HEK293 (cell line): Measurements from ENCODE around the gene TTC33.
A peak's percentile ranks its signal among the peaks of the same experiment; 100 is the strongest.

ENCODE experiments used
- BCL11A ChIP-seq: fragments of 450-650 bp; formaldehyde crosslinking; IDR thresholded peaks from 2 replicates; pipeline ENCODE4 v1.5.1; 2016; ENCODE audit warnings: low read depth, missing biosample characterization, missing genetic modification characterization
- EGR2 ChIP-seq: fragments of 450-650 bp; formaldehyde crosslinking; IDR thresholded peaks from 2 replicates; pipeline ENCODE4 v1.5.1; 2016; ENCODE audit warnings: low read depth, missing biosample characterization, missing genetic modification characterization
- GFI1B ChIP-seq: fragments of 450-650 bp; formaldehyde crosslinking; IDR thresholded peaks from 2 replicates; pipeline ENCODE4 v1.5.1; 2016; ENCODE audit warnings: missing biosample characterization, missing genetic modification characterization
- GLIS1 ChIP-seq: fragments of 450-650 bp; formaldehyde crosslinking; IDR thresholded peaks from 2 replicates; pipeline ENCODE4 v1.5.1; 2016; ENCODE audit warnings: missing biosample characterization, missing genetic modification characterization
- HOXC10 ChIP-seq: sonication (generic); formaldehyde crosslinking; IDR thresholded peaks from 2 replicates; pipeline ENCODE4 v1.8.1; 2023; ENCODE audit warnings: mild to moderate bottlenecking, missing genetic modification reagents
- KLF9 ChIP-seq: fragments of 450-650 bp; formaldehyde crosslinking; IDR thresholded peaks from 2 replicates; pipeline ENCODE4 v1.5.1; 2016; ENCODE audit warnings: missing biosample characterization, missing genetic modification characterization, low read depth
- MYNN ChIP-seq: fragments of 450-650 bp; formaldehyde crosslinking; IDR thresholded peaks from 2 replicates; pipeline ENCODE4 v1.5.1; 2016; ENCODE audit warnings: missing biosample characterization, missing genetic modification characterization, borderline replicate concordance
- OVOL3 ChIP-seq: fragments of 450-650 bp; formaldehyde crosslinking; IDR thresholded peaks from 2 replicates; pipeline ENCODE4 v1.5.1; 2016; ENCODE audit warnings: missing biosample characterization, missing genetic modification characterization
- PRDM1 ChIP-seq: fragments of 450-650 bp; formaldehyde crosslinking; IDR thresholded peaks from 2 replicates; pipeline ENCODE4; 2016; ENCODE audit warnings: missing biosample characterization, missing genetic modification characterization
- SP3 ChIP-seq: fragments of 450-650 bp; formaldehyde crosslinking; IDR thresholded peaks from 2 replicates; pipeline ENCODE4 v1.5.1; 2016; ENCODE audit warnings: missing biosample characterization, missing genetic modification characterization
- YY1 ChIP-seq: fragments of 450-650 bp; formaldehyde crosslinking; IDR thresholded peaks from 2 replicates; pipeline ENCODE4 v1.5.1; 2018; ENCODE audit warnings: missing biosample characterization, missing genetic modification characterization
- ZBTB1 ChIP-seq: fragments of 450-650 bp; formaldehyde crosslinking; IDR thresholded peaks from 2 replicates; pipeline ENCODE4 v1.5.1; 2016; ENCODE audit warnings: missing biosample characterization, missing genetic modification characterization
- ZBTB10 ChIP-seq: fragments of 450-650 bp; formaldehyde crosslinking; IDR thresholded peaks from 2 replicates; pipeline ENCODE4 v1.5.1; 2016; ENCODE audit warnings: missing biosample characterization, missing genetic modification characterization
- ZBTB20 ChIP-seq: fragments of 450-650 bp; formaldehyde crosslinking; IDR thresholded peaks from 2 replicates; pipeline ENCODE4 v1.5.1; 2016; ENCODE audit warnings: missing biosample characterization, missing genetic modification characterization
- ZBTB8A ChIP-seq: fragments of 450-650 bp; formaldehyde crosslinking; IDR thresholded peaks from 2 replicates; pipeline ENCODE4 v1.5.1; 2016; ENCODE audit warnings: missing biosample characterization, missing genetic modification characterization
- ZFHX2 ChIP-seq: fragments of 450-650 bp; formaldehyde crosslinking; conservative IDR thresholded peaks from 2 replicates; pipeline ENCODE4 v1.5.1; 2016; ENCODE audit warnings: missing biosample characterization, missing genetic modification characterization
- ZFP37 ChIP-seq: fragments of 450-650 bp; formaldehyde crosslinking; IDR thresholded peaks from 2 replicates; pipeline ENCODE4 v1.5.1; 2016; ENCODE audit warnings: missing biosample characterization, missing genetic modification characterization
- ZFP69B ChIP-seq: fragments of 450-650 bp; formaldehyde crosslinking; IDR thresholded peaks from 2 replicates; pipeline ENCODE4 v1.5.1; 2016; ENCODE audit warnings: missing biosample characterization, missing genetic modification characterization
- ZNF121 ChIP-seq: fragments of 450-650 bp; formaldehyde crosslinking; IDR thresholded peaks from 2 replicates; pipeline ENCODE4 v1.5.1; 2016; ENCODE audit warnings: missing biosample characterization, missing genetic modification characterization
- ZNF19 ChIP-seq: fragments of 450-650 bp; formaldehyde crosslinking; IDR thresholded peaks from 2 replicates; pipeline ENCODE4; 2016; ENCODE audit warnings: missing biosample characterization, missing genetic modification characterization, low read depth
- ZNF280D ChIP-seq: fragments of 450-650 bp; formaldehyde crosslinking; IDR thresholded peaks from 2 replicates; pipeline ENCODE4 v1.5.1; 2016; ENCODE audit warnings: missing biosample characterization, missing genetic modification characterization
- ZNF324 ChIP-seq: fragments of 450-650 bp; formaldehyde crosslinking; IDR thresholded peaks from 2 replicates; pipeline ENCODE4 v1.5.1; 2016; ENCODE audit warnings: missing biosample characterization, missing genetic modification characterization
- ZNF37A ChIP-seq: fragments of 450-650 bp; IDR thresholded peaks from 2 replicates; pipeline ENCODE4 v1.5.1; 2018; ENCODE audit warnings: missing biosample characterization, missing genetic modification characterization
- ZNF521 ChIP-seq: fragments of 450-650 bp; formaldehyde crosslinking; IDR thresholded peaks from 2 replicates; pipeline ENCODE4 v1.5.1; 2017; ENCODE audit warnings: missing biosample characterization, mild to moderate bottlenecking, missing genetic modification characterization
- ZNF530 ChIP-seq: fragments of 450-650 bp; formaldehyde crosslinking; IDR thresholded peaks from 2 replicates; pipeline ENCODE4 v1.5.1; 2016; ENCODE audit warnings: low read depth, missing biosample characterization, missing genetic modification characterization
- ZNF558 ChIP-seq: fragments of 450-650 bp; formaldehyde crosslinking; IDR thresholded peaks from 2 replicates; pipeline ENCODE4 v1.5.1; 2016; ENCODE audit warnings: missing biosample characterization, missing genetic modification characterization
- ZNF626 ChIP-seq: fragments of 450-650 bp; sonication (Bioruptor Pico); formaldehyde crosslinking; IDR thresholded peaks from 2 replicates; pipeline ENCODE4 v1.5.1; 2018; ENCODE audit warnings: missing biosample characterization, missing genetic modification characterization, inconsistent platforms
- ZNF747 ChIP-seq: fragments of 450-650 bp; formaldehyde crosslinking; IDR thresholded peaks from 2 replicates; pipeline ENCODE4 v1.5.1; 2016; ENCODE audit warnings: missing biosample characterization, missing genetic modification characterization
- ZNF768 ChIP-seq: fragments of 450-650 bp; formaldehyde crosslinking; IDR thresholded peaks from 2 replicates; pipeline ENCODE4 v1.5.1; 2018; ENCODE audit warnings: missing biosample characterization, mild to moderate bottlenecking, missing genetic modification characterization
- ZNF791 ChIP-seq: fragments of 450-650 bp; formaldehyde crosslinking; IDR thresholded peaks from 2 replicates; pipeline ENCODE4 v1.5.1; 2016; ENCODE audit warnings: missing biosample characterization, missing genetic modification characterization
- TF ChIP-seq, protein P1 (sequence below): fragments of 450-650 bp; formaldehyde crosslinking; IDR thresholded peaks from 2 replicates; pipeline ENCODE4 v1.5.1; 2016; ENCODE audit warnings: missing biosample characterization, missing genetic modification characterization
- TF ChIP-seq, protein P2 (sequence below): fragments of 450-650 bp; formaldehyde crosslinking; IDR thresholded peaks from 2 replicates; pipeline ENCODE4 v1.5.1; 2017; ENCODE audit warnings: missing biosample characterization, missing genetic modification characterization
- TF ChIP-seq, protein P3 (sequence below): fragments of 450-650 bp; formaldehyde crosslinking; IDR thresholded peaks from 2 replicates; pipeline ENCODE4 v1.5.1; 2016; ENCODE audit warnings: missing biosample characterization, missing genetic modification characterization

Gene TTC33

GRCh38 chr5:40679148-40679912 is 76.4 kb downstream of the TTC33 start (continued):
- peak; percentile 54 for TF ChIP-seq ZBTB8A
- no peak for TF ChIP-seq ZNF791 (tag by site-specific recombination)
- peak; percentile 67 for TF ChIP-seq GLIS1 (tag by site-specific recombination)
- peak; percentile 74; the same call in 1 of the 2 replicates for TF ChIP-seq ZBTB20 (tag by site-specific recombination)
- TF ChIP-seq MYNN (tag by site-specific recombination): no peak
- TF ChIP-seq ZBTB1: no peak
- no peak for TF ChIP-seq ZNF530
- peak; percentile 72 for TF ChIP-seq KLF9 (tag by site-specific recombination)
- no peak for TF ChIP-seq ZNF280D (tag by site-specific recombination)
- TF ChIP-seq EGR2 (tag by site-specific recombination): peak; percentile 29; the same call in 1 of the 2 replicates
- no peak for TF ChIP-seq ZNF121 (tag by site-specific recombination)
- no peak for TF ChIP-seq ZNF747 (tag by site-specific recombination)
- TF ChIP-seq BCL11A (tag by site-specific recombination): no peak
- TF ChIP-seq ZFHX2 (tag by site-specific recombination): peak; percentile 47; the same call in 1 of the 2 replicates
- no peak for TF ChIP-seq ZNF37A (tag by site-specific recombination)
- peak; percentile 54; the same call in 1 of the 2 replicates for TF ChIP-seq PRDM1 (tag by site-specific recombination)
- TF ChIP-seq OVOL3 (tag by site-specific recombination): no peak
- TF ChIP-seq, protein P1, sequence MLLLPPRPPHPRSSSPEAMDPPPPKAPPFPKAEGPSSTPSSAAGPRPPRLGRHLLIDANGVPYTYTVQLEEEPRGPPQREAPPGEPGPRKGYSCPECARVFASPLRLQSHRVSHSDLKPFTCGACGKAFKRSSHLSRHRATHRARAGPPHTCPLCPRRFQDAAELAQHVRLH (tag by site-specific recombination): peak; percentile 63; the same call in 1 of the 2 replicates
- TF ChIP-seq ZNF19 (tag by site-specific recombination): no peak
- peak; percentile 91 for TF ChIP-seq ZFP69B
- TF ChIP-seq GFI1B (tag by site-specific recombination): no peak
- TF ChIP-seq SP3 (tag by site-specific recombination): peak; percentile 69
- TF ChIP-seq ZNF558 (tag by site-specific recombination): no peak
- no peak for TF ChIP-seq ZFP37 (tag by site-specific recombination)
- no peak for TF ChIP-seq ZNF324 (tag by site-specific recombination)
- TF ChIP-seq, protein P2, sequence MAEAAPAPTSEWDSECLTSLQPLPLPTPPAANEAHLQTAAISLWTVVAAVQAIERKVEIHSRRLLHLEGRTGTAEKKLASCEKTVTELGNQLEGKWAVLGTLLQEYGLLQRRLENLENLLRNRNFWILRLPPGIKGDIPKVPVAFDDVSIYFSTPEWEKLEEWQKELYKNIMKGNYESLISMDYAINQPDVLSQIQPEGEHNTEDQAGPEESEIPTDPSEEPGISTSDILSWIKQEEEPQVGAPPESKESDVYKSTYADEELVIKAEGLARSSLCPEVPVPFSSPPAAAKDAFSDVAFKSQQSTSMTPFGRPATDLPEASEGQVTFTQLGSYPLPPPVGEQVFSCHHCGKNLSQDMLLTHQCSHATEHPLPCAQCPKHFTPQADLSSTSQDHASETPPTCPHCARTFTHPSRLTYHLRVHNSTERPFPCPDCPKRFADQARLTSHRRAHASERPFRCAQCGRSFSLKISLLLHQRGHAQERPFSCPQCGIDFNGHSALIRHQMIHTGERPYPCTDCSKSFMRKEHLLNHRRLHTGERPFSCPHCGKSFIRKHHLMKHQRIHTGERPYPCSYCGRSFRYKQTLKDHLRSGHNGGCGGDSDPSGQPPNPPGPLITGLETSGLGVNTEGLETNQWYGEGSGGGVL: no peak
- no peak for TF ChIP-seq ZNF768 (tag by site-specific recombination)
- TF ChIP-seq, protein P3, sequence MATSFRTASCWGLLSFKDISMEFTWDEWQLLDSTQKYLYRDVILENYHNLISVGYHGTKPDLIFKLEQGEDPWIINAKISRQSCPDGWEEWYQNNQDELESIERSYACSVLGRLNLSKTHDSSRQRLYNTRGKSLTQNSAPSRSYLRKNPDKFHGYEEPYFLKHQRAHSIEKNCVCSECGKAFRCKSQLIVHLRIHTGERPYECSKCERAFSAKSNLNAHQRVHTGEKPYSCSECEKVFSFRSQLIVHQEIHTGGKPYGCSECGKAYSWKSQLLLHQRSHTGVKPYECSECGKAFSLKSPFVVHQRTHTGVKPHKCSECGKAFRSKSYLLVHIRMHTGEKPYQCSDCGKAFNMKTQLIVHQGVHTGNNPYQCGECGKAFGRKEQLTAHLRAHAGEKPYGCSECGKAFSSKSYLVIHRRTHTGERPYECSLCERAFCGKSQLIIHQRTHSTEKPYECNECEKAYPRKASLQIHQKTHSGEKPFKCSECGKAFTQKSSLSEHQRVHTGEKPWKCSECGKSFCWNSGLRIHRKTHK: no peak
- no peak for TF ChIP-seq ZNF626 (tag by site-specific recombination)
- TF ChIP-seq HOXC10 (CRISPR knock-in tag): no peak
- no peak for TF ChIP-seq ZNF521 (tag by site-specific recombination)
- TF ChIP-seq YY1: no peak
- 0 out of 2 replicates have a peak, but pooled peaks have one; percentile 25 for TF ChIP-seq ZBTB10 (tag by site-specific recombination)
